RWPE1 (cell line): ENCODE measurements around the gene HPCAL4.

Source experiments
- CTCF ChIA-PET: fragments of 350-600 bp; sonication (Branson Sonifier 250); formaldehyde crosslinking; extraction: SDS; loops from one replicate; lab custom pipeline; 2021; lab: Yijun Ruan, JAX
- POLR2A ChIA-PET: fragments of 400-600 bp; formaldehyde crosslinking; extraction: SDS; loops from one replicate; lab custom pipeline; 2020; ENCODE audit warnings: antibody characterized with exemption; ENCODE audit not compliant: low non-redundant PET; lab: Yijun Ruan, JAX
- DNase-seq: peaks from one replicate; pipeline ENCODE4 v3.0.0; 2012; ENCODE audit warnings: low spot score
- H3K27ac ChIP-seq: fragments of 450-650 bp; 2 replicates; pipeline ENCODE4 v1.5.1; 2017
- CTCF ChIP-seq: fragments of 450-650 bp; conservative IDR thresholded peaks from 2 replicates; pipeline ENCODE4 v1.5.1; 2017; ENCODE audit warnings: low read depth, mild to moderate bottlenecking

Gene HPCAL4

GRCh38 chr1:39642796-39643195, 48.4 kb downstream of the HPCAL4 start:
- no peak for DNase-seq
- H3K27ac ChIP-seq = no peak overlapping the region; the same call in 1 of the 2 replicates
- no peak for TF ChIP-seq CTCF
- CTCF ChIA-PET = no interaction called here
- POLR2A ChIA-PET = no interaction called here

- TF ChIP-seq CTCF = no peak
- DNase-seq = no peak
- POLR2A ChIA-PET = no interaction called here
- no peak overlapping the region for H3K27ac ChIP-seq
- CTCF ChIA-PET = interaction anchor here (1.2 kb wide), 3 partner anchors 13 to 64 kb away, joined by 4 to 5 read pairs (median 4); no protein-coding TSS in a partner anchor
These were observed 50.4 kb downstream of the HPCAL4 start for GRCh38 chr1:39640861-39641260.

DNA sequence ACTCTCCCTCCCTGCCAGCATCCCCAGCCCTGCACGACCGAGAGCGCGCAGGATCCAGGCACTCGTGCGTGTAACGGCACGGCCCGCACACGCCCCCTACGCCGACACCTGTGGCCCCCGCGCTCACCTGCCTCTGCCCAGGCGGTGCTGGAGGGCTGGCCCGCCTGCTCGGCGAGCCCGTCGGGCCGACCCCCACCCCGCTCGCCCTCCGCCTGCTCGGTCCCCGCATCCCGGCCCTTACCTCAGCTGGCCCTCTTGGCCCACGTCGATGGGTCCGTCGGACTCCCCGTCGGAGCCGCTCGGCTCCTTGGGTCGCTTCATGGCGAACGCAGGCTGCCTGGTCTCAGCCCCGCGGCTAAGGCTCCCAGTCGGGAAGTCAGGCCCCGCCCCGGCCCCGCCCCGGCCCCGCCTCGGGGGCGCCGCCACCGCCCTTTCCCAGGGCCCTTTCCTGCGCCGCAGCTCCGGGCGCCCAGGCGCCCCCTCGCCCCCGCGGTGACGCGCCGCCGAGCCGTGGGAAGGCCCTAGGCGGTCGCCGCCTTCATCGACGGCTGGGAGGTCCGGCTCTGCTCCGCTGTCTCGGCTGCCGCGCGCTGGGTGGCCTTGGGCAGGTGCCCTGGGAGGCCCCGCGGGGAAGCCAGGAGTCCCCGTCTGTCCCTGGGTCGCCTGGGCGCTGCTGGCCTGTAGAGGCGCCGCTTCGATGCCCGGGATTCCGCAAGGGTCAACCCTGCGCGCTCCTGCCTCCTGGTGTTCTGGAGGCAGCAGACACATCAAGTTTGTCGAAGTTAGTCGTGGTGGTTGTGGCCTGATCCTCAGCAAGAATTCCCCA, 51.7 kb downstream of the HPCAL4 start, which contains the start of gene HEYL:
Gene HEYL (minus strand): TSS at position 339 of the 826 bp plus-strand sequence. CDS start 18 bp downstream, at position 321.
- TF ChIP-seq CTCF = no peak

GRCh38 chr1:39638965-39639304, 52.3 kb downstream of the HPCAL4 start:
- TF ChIP-seq CTCF = no peak
- no peak overlapping the region for H3K27ac ChIP-seq
- DNase-seq = no peak
- CTCF ChIA-PET = interaction anchor here (0.6 to 1.1 kb wide), 2 partner anchors 9 to 64 kb away, joined by 3 to 4 read pairs; no protein-coding TSS in a partner anchor
- POLR2A ChIA-PET = no interaction called here

More for the DNA sequence above, 51.7 kb downstream of the HPCAL4 start, which contains the start of gene HEYL:
- CTCF ChIA-PET = interaction anchor here (0.6 to 1.1 kb wide), 3 partner anchors 8 to 67 kb away, joined by 3 to 4 read pairs (median 4); no protein-coding TSS in a partner anchor
- DNase-seq = peak; percentile 40
- POLR2A ChIA-PET = no interaction called here
- H3K27ac ChIP-seq = no peak within 1 kb of the TSS

- H3K27ac ChIP-seq = no peak overlapping the region
- TF ChIP-seq CTCF = no peak
- ChIA-PET CTCF (no interaction called here), POLR2A (interaction anchor here (0.5 kb wide), 1 partner anchor 1699 kb away, joined by 13 read pairs; no protein-coding TSS in a partner anchor)
- DNase-seq = no peak
These were observed 53.9 kb downstream of the HPCAL4 start for GRCh38 chr1:39637361-39637760.

DNA sequence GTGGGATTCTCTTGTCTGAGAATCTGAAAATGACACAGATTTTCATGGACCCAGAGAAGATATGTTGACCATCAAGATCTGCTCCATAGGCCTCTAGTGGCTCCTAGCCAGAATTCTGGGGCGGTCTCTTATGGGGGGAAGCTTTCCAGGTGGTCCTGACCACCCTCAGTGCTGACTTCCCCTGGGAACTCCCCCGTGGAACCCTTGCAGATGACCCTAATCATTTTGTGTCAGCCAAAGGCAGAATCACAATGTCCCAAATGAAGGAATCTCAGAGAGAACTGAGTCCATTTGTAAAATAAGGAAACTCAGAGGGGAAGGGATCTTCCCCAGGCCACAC, 55.4 kb downstream of the HPCAL4 start:
- ChIA-PET POLR2A (no interaction called here), CTCF (no interaction called here)
- no peak for TF ChIP-seq CTCF
- no peak overlapping the region for H3K27ac ChIP-seq
- no peak for DNase-seq
